Heart left ventricle (tissue), 16 donors: Measurements from ENCODE around the gene PHAX. TPM values are rescaled to one million over a fixed set of nuclear protein-coding genes. Genes with fewer than 3 reads are reported as not detected.

ENCODE experiments used
- ATAC-seq, 4 donors: fragments of 200-7000 bp; cut with Tn5 transposase; one replicate each; pipeline ENCODE4 v1.9.1; 2020 to 2022; ENCODE audit warnings: moderate library complexity in 4 of 4, mild to moderate bottlenecking in 3 of 4, moderate number of reproducible peaks in 1 of 4
- DNase-seq, 5 donors: peaks; one replicate each; pipeline ENCODE4 v3.0.0-alpha.2; 2020
- H3K27ac ChIP-seq, 12 donors: fragments of 200-600 bp; sonication (generic) in 4 of 12; one replicate each; pipeline versions ENCODE4 v1.5.0 to v1.8.0; 2016 to 2022; ENCODE audit warnings: mild to moderate bottlenecking in 2 of 12
- H3K27me3 ChIP-seq, 9 donors: fragments of 200-600 bp; sonication (generic) in 2 of 9; one replicate each; pipeline versions ENCODE4 v1.5.1 to v1.8.0; 2016 to 2022; ENCODE audit warnings: mild to moderate bottlenecking in 3 of 9
- H3K36me3 ChIP-seq, 9 donors: fragments of 200-600 bp; sonication (generic) in 2 of 9; one replicate each; pipeline versions ENCODE4 v1.5.0 to v1.8.0; 2018 to 2022; ENCODE audit warnings: mild to moderate bottlenecking in 2 of 9
- H3K4me1 ChIP-seq, 12 donors: fragments of 200-600 bp; sonication (generic) in 4 of 12; one replicate each; pipeline versions ENCODE4 v1.5.0 to v1.8.0; 2016 to 2022; ENCODE audit warnings: mild to moderate bottlenecking in 3 of 12
- H3K4me3 ChIP-seq, 12 donors: fragments of 200-600 bp; sonication (generic) in 4 of 12; one replicate each; pipeline versions ENCODE4 v1.5.0 to v1.8.0; 2017 to 2022; ENCODE audit warnings: mild to moderate bottlenecking in 9 of 12, moderate library complexity in 4 of 12
- H3K9me3 ChIP-seq, 12 donors: fragments of 200-600 bp; sonication (generic) in 4 of 12; one replicate each; pipeline versions ENCODE4 v1.5.0 to v1.8.0; 2016 to 2022; ENCODE audit warnings: mild to moderate bottlenecking in 1 of 12
- POLR2A ChIP-seq, 2 donors: fragments of 450-650 bp; IDR thresholded peaks; one replicate each; pipeline ENCODE4 v1.6.1; 2017; ENCODE audit warnings: antibody characterized with exemption in 2 of 2, mild to moderate bottlenecking in 2 of 2, moderate library complexity in 2 of 2
- WGBS, 4 donors: extraction: QIAGEN DNeasy Blood & Tissue Kit in 2 of 4; methylation state at CpG; one replicate each; pipeline versions ENCODE4 v1.1.5 to v1.1.7; 2013 to 2018; 5-methylcytosine and 5-hydroxymethylcytosine counted together
- intact Hi-C, 10 donors: fragments of 100-400 bp; cut with DNase I; formaldehyde crosslinking; loops; one replicate each; pipeline versions ENCODE4 v1.11.1 to v1.14.2; 2022
- polyA plus RNA-seq, 2 donors: library from polyadenylated mRNA; stranded (reverse); fragments of 200-250 nt; gene quantifications; one replicate each; pipeline ENCODE4 v1.2.3, GENCODE V29; 2013
- total RNA-seq, 9 donors: library from RNA; depleted of rRNA in 2 of 9; stranded (reverse); fragments of >200 nt in 2 of 9; fragmentation: NEBNext Ultra II Directional in 3 of 9; extraction: Animal tissue kit (Norgen Biotek cat#: 25700) in 3 of 9; gene quantifications; one replicate each; pipeline versions ENCODE4 v1.1.0 to v1.2.4, GENCODE V29; 2016 to 2023
- TF ChIP-seq, protein P1 (sequence below), 12 donors: fragments of 200-600 bp; sonication (generic) in 4 of 12; IDR thresholded peaks; one replicate each; pipeline versions ENCODE4 v1.5.0 to v1.8.0; 2018 to 2022; ENCODE audit warnings: antibody characterized with exemption in 12 of 12, mild to moderate bottlenecking in 5 of 12
- donor health status: ischemic (EF 13 %, LVEDD 7.1; RV severe dilation, severe dysfunction).
- donor health status: healthy with polysubstance abuse.
- donor health status: DM: no; HTN: yes; CAD: no.
- donor health status: DM: no; HTN: no; CAD: no.
- donor health status: ischemic (EF 25% LVEDD 6.9; RV normal size, moderate dysfunction).
- donor health status: ischemic (EF 25% LVEDD 5.7; RV mildly dilated, moderate dysfunction).
- donor health status: healthy.
- donor health status: DM: yes; HTN: yes; CAD: no.
- donor health status: ischemic (EF 35%, LVEDD 5.7; RV mildly dilated, moderate dysfunction).
- donor health status: nonischemic (EF 11% LVEDD 7.7; RV severe dilation, severe dysfunction).
- donor health status: DM: yes; HTN: yes; CAD: no.
- donor health status: PGD.
- donor health status: ischemic (EF 29% LVEDD 5.4; RV normal size, mild dysfunction).
- donor health status: nonischemic (EF 23%, LVEDD 6.1; RV moderate dilation, normal function).

PHAX gene
- total and polyA plus RNA-seq, 11 donors: 16.6 to 32.7 (median 29.6) TPM

DNA sequence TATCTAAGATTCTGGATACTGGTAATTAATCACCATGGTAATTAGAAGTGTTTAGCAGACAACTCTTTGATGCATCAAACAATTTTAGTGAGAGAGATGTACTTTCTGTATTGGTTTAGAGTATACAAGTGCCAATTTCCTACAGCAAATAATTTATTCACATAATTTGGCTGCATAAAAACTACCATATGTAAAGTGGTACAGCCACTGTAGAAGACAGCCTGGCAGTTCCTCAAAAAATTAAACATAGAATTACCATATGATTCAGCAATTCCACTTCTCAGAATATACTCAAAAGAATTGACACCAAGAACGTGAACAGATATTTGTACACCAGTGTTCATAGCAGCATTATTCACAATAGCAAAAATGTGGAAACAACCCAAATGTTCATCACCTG, 36.2 kb downstream of the PHAX start:
- H3K4me1 ChIP-seq: no peaks in the 10 kb centered on the region
- no peaks in the 10 kb centered on the region for H3K36me3 ChIP-seq
- no peaks in the 10 kb centered on the region for H3K27me3 ChIP-seq
- TF ChIP-seq POLR2A (IDR thresholded peaks at IDR 0.05): no peak
- TF ChIP-seq, protein P1, sequence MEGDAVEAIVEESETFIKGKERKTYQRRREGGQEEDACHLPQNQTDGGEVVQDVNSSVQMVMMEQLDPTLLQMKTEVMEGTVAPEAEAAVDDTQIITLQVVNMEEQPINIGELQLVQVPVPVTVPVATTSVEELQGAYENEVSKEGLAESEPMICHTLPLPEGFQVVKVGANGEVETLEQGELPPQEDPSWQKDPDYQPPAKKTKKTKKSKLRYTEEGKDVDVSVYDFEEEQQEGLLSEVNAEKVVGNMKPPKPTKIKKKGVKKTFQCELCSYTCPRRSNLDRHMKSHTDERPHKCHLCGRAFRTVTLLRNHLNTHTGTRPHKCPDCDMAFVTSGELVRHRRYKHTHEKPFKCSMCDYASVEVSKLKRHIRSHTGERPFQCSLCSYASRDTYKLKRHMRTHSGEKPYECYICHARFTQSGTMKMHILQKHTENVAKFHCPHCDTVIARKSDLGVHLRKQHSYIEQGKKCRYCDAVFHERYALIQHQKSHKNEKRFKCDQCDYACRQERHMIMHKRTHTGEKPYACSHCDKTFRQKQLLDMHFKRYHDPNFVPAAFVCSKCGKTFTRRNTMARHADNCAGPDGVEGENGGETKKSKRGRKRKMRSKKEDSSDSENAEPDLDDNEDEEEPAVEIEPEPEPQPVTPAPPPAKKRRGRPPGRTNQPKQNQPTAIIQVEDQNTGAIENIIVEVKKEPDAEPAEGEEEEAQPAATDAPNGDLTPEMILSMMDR (IDR thresholded peaks at IDR 0.05): no peak
- H3K4me3 ChIP-seq: no peak overlapping the region
- ATAC-seq (no peak), DNase-seq (no peak)
- no peak overlapping the region for H3K27ac ChIP-seq
- no peaks in the 10 kb centered on the region for H3K9me3 ChIP-seq
- intact Hi-C loops: no loop called here
- 81 to 92% (median 87%) methylated on average over 1 of the region's 1 CpG for WGBS, 4 donors

DNA sequence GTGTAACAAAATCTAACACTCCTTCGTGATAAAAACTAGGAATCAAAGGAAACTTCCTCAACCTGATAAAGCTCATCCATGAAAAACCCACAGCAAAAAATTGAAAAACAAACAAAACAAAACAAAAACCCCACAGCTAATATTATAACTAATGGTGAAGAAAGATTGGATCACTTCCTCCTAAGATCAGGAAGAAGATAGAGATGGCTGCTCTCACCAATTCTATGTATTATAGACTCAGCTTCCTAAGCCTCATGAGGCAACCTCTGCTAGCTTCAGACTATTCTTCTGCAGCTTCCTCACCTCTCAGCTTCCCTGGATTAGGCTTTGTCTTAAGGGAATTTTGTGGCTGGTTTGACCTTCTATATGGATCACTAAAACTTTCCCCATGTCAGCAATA, 40.1 kb downstream of the PHAX start:
- Histone ChIP-seq H3K4me3 (no peak overlapping the region), H3K9me3 (peaks cover 0 to 14% (median 2%) of the 10 kb centered on the region in 12 donors), H3K27ac (no peak overlapping the region), H3K36me3 (no peaks in the 10 kb centered on the region), H3K27me3 (no peaks in the 10 kb centered on the region), H3K4me1 (no peaks in the 10 kb centered on the region)
- DNase-seq: no peak
- no peak for TF ChIP-seq POLR2A (IDR thresholded peaks at IDR 0.05)
- TF ChIP-seq, protein P1 (IDR thresholded peaks at IDR 0.05): no peak
- WGBS, 4 donors: 68 to 82% (median 75%) methylated on average over 1 of the region's 1 CpG
- intact Hi-C loops: no loop called here
- no peak for ATAC-seq

DNA sequence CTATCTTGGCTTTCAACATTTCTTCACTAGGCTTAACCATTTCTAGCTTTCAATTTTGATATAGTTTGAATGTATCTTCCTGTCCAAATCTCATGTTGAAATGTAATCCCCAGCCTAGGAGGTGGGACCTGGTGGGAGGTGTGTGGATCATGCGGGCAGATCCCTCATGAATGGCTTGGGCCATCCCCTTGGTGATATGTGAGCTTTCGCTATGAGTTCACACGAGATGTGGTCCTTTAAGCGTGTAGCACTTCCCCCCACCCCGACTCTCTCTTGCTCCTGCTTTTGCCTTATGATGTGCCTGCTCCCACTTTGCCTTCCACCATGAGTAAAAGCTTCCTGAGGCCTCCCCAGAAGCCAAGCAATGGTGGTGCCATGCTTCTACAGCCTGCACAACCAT, 40.6 kb downstream of the PHAX start:
- DNase-seq (no peak), ATAC-seq (no peak)
- intact Hi-C loops: no loop called here
- WGBS, 4 donors: 90 to 96% (median 92%) methylated on average over 5 of the region's 5 CpGs
- no peaks in the 10 kb centered on the region for H3K27me3 ChIP-seq
- no peaks in the 10 kb centered on the region for H3K36me3 ChIP-seq
- H3K4me3 ChIP-seq: no peak overlapping the region
- TF ChIP-seq POLR2A (IDR thresholded peaks at IDR 0.05): no peak
- TF ChIP-seq, protein P1 (IDR thresholded peaks at IDR 0.05): no peak
- peaks cover 0 to 17% (median 2%) of the 10 kb centered on the region in 12 donors for H3K9me3 ChIP-seq
- H3K27ac ChIP-seq: no peak overlapping the region
- no peaks in the 10 kb centered on the region for H3K4me1 ChIP-seq

DNA sequence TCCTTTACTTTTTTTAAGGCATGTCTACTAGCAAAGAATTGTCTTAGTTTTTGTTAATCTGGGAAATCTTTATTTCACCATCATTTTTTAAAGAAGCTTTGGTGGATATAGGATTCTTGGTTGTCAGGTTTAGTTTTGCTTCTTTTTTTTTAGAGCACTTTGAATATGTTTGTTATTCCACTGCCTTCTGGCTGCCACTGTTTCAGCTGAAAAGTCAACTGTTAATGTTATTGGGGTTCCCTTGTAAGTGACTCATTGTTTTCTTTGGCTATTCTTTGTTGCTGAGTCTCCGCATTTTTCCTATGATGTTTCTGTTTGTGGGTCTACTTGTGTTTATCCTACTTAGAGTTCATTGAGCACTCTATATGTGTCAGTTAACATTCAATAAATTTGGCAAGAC, 44.4 kb downstream of the PHAX start:
- no peak overlapping the region for H3K27ac ChIP-seq
- 80 to 88% (median 83%) methylated on average over 1 of the region's 1 CpG for WGBS, 4 donors
- H3K4me1 ChIP-seq: no peaks in the 10 kb centered on the region
- peaks cover 0 to 17% (median 2%) of the 10 kb centered on the region in 12 donors for H3K9me3 ChIP-seq
- TF ChIP-seq, protein P1 (IDR thresholded peaks at IDR 0.05): no peak
- no peak for TF ChIP-seq POLR2A (IDR thresholded peaks at IDR 0.05)
- intact Hi-C loops: no loop called here
- H3K27me3 ChIP-seq: no peaks in the 10 kb centered on the region
- no peaks in the 10 kb centered on the region for H3K36me3 ChIP-seq
- no peak overlapping the region for H3K4me3 ChIP-seq
- DNase-seq: no peak
- no peak for ATAC-seq
